Type B pancreatic cell (in vitro differentiated cells): ENCODE data around the gene GAPVD1. TPM values are rescaled to one million over a fixed set of nuclear protein-coding genes. Genes with fewer than 3 reads are reported as not detected.

Experiments used
- DNase-seq: peaks from one replicate; pipeline ENCODE4 v3.0.0; 2021; ENCODE audit warnings: mixed read lengths; ENCODE audit not compliant: unreplicated experiment; ENCODE audit errors: extremely low spot score
- H3K27ac Mint-ChIP-seq: 2 replicates; pipeline ENCODE4 v1.8.0; 2021; ENCODE audit warnings: mild to moderate bottlenecking, mixed read lengths
- H3K27me3 Mint-ChIP-seq: 2 replicates; pipeline ENCODE4 v1.8.0; 2021; ENCODE audit warnings: mixed read lengths
- H3K36me3 Mint-ChIP-seq: 2 replicates; pipeline ENCODE4 v1.8.0; 2021; ENCODE audit warnings: mixed read lengths
- H3K4me1 Mint-ChIP-seq: one replicate; pipeline ENCODE4 v1.8.0; 2021; ENCODE audit warnings: mixed read lengths; ENCODE audit not compliant: unreplicated experiment
- H3K4me3 Mint-ChIP-seq: 2 replicates; pipeline ENCODE4 v1.8.0; 2021; ENCODE audit warnings: mild to moderate bottlenecking, mixed read lengths
- H3K9me3 Mint-ChIP-seq: 2 replicates; pipeline ENCODE4 v1.8.0; 2021; ENCODE audit warnings: mixed read lengths
- total RNA-seq: library from RNA; stranded (reverse); gene quantifications from 2 replicates; pipeline ENCODE4 v1.2.1, GENCODE V29; 2021; ENCODE audit warnings: low replicate concordance
- TF ChIP-seq, protein P1 (sequence below): fragments of 200-600 bp; sonication (generic); conservative IDR thresholded peaks from 2 replicates; pipeline ENCODE4 v1.5.0; 2021; ENCODE audit warnings: antibody characterized with exemption, mild to moderate bottlenecking

GAPVD1 gene
- total RNA-seq, 1 donor from 2014 or later, result 44.4 TPM

DNA sequence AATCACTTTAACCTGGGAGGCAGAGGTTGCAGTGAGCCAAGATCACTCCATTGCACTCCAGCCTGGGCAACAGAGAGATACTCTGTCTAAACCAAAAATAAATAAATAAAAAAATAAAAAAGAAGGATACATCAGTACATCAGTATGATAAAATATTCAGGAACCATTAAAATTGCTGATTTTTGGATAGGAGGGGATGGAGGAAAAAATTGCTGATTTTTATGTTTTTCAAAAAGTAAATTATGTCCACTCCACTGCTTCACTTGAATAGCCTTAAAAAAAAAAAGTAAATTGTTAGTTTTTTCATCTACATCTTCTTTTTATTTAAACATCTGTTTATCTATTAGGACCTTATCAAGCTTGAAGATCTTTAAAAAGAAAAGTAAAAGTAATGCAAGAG is 7.4 kb upstream of the GAPVD1 start:
- H3K27ac Mint-ChIP-seq, result no peak overlapping the region
- H3K9me3 Mint-ChIP-seq, result no peaks in the 10 kb centered on the region
- TF ChIP-seq, protein P1, sequence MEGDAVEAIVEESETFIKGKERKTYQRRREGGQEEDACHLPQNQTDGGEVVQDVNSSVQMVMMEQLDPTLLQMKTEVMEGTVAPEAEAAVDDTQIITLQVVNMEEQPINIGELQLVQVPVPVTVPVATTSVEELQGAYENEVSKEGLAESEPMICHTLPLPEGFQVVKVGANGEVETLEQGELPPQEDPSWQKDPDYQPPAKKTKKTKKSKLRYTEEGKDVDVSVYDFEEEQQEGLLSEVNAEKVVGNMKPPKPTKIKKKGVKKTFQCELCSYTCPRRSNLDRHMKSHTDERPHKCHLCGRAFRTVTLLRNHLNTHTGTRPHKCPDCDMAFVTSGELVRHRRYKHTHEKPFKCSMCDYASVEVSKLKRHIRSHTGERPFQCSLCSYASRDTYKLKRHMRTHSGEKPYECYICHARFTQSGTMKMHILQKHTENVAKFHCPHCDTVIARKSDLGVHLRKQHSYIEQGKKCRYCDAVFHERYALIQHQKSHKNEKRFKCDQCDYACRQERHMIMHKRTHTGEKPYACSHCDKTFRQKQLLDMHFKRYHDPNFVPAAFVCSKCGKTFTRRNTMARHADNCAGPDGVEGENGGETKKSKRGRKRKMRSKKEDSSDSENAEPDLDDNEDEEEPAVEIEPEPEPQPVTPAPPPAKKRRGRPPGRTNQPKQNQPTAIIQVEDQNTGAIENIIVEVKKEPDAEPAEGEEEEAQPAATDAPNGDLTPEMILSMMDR, result no peak
- H3K4me1 Mint-ChIP-seq, result peaks cover 8% of the 10 kb centered on the region
- H3K36me3 Mint-ChIP-seq, result no peaks in the 10 kb centered on the region
- H3K27me3 Mint-ChIP-seq, result no peaks in the 10 kb centered on the region
- no peak overlapping the region for H3K4me3 Mint-ChIP-seq
- no peak for DNase-seq

DNA sequence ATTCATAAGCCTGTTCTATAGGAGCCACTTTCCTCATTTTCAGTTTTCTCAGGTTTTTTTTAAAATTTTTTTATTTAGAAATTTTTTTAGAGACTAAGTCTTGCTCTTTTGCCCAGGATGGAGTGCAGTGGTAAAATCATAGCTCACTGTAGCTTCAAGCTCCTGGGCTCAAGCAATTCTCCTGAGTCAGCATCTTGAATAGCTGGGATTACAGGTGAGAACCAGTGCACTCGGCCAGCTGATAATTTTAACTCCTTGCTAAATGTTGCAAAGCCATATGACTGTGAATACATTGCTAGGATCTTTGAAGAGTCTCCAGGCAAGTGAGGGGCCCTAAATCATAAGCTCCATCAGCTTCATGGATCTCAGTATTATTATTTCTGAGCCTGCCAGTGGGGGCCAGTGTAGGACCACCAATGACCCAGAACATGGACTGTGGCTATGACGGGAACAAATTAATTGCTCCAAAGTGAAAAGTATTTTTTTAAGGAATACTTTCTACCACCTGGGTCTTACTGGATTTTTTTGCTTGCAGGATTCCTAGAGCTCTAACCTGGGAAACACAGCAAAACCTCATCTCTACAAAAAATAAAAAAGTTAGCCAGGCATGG is 5.7 kb upstream of the GAPVD1 start:
- no peak overlapping the region for H3K27ac Mint-ChIP-seq
- H3K36me3 Mint-ChIP-seq, result no peaks in the 10 kb centered on the region

GRCh38 chr9:125258160-125258785 is 3.4 kb upstream of the GAPVD1 start:
- DNase-seq, result no peak
- H3K27ac Mint-ChIP-seq, result no peak overlapping the region
- TF ChIP-seq, protein P1, result no peak
- H3K27me3 Mint-ChIP-seq, result no peaks in the 10 kb centered on the region
- no peak overlapping the region for H3K4me3 Mint-ChIP-seq
- peaks cover 31% of the 10 kb centered on the region for H3K4me1 Mint-ChIP-seq
- no peaks in the 10 kb centered on the region for H3K9me3 Mint-ChIP-seq
- H3K36me3 Mint-ChIP-seq, result no peaks in the 10 kb centered on the region

More for the DNA sequence above, 5.7 kb upstream of the GAPVD1 start:
- Mint-ChIP-seq H3K4me3 (no peak overlapping the region), H3K4me1 (peaks cover 17% of the 10 kb centered on the region), H3K9me3 (no peaks in the 10 kb centered on the region), H3K27me3 (no peaks in the 10 kb centered on the region)
- no peak for DNase-seq
- TF ChIP-seq, protein P1, result peak; percentile 65

GRCh38 chr9:125258832-125259534 is 2.6 kb upstream of the GAPVD1 start:
- H3K36me3 Mint-ChIP-seq, result peaks cover 5% of the 10 kb centered on the region
- H3K27me3 Mint-ChIP-seq, result no peaks in the 10 kb centered on the region
- no peak overlapping the region for H3K27ac Mint-ChIP-seq
- H3K4me1 Mint-ChIP-seq, result peaks cover 35% of the 10 kb centered on the region
- DNase-seq, result no peak
- H3K9me3 Mint-ChIP-seq, result no peaks in the 10 kb centered on the region
- H3K4me3 Mint-ChIP-seq, result no peak overlapping the region
- TF ChIP-seq, protein P1, result no peak

GRCh38 chr9:125260561-125260960 is 1.1 kb upstream of the GAPVD1 start:
- Mint-ChIP-seq H3K36me3 (peaks cover 13% of the 10 kb centered on the region), H3K4me1 (peaks cover 40% of the 10 kb centered on the region), H3K27me3 (no peaks in the 10 kb centered on the region), H3K27ac (peak overlapping the region; percentile 79), H3K4me3 (peak overlapping the region; percentile 97), H3K9me3 (no peaks in the 10 kb centered on the region)
- TF ChIP-seq, protein P1, result no peak
- no peak for DNase-seq
